ENCODE measurements around the gene SLC35B2.
A peak's percentile ranks its signal among the peaks of the same experiment; 100 is the strongest.
"Not testable (repeated sequence)": the region's sequence is repeated elsewhere in the genome, so short reads cannot be mapped to it uniquely, and the experiment has no call there.

SLC35B2 gene

DNA sequence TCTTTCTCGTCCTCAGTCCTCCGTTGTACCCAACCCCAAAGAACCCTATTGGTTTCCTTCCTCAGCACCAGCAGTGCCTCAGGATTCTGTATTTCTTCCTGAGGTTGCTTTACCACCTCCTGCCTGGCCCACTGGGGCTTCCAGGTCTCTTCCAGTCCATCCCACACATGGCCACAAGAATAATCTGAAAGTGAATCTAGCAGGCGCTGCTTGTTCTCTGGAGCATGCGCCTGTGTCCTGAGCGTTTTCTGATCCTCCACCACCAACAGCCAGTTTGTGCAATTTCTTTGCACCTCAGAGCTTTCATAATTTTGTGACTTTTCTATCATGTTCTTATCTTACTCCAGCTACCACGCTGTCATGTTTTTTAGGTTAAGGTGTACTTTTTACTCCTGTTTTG, 22.1 kb downstream of the SLC35B2 start:
- no peak for DNase-seq

DNA sequence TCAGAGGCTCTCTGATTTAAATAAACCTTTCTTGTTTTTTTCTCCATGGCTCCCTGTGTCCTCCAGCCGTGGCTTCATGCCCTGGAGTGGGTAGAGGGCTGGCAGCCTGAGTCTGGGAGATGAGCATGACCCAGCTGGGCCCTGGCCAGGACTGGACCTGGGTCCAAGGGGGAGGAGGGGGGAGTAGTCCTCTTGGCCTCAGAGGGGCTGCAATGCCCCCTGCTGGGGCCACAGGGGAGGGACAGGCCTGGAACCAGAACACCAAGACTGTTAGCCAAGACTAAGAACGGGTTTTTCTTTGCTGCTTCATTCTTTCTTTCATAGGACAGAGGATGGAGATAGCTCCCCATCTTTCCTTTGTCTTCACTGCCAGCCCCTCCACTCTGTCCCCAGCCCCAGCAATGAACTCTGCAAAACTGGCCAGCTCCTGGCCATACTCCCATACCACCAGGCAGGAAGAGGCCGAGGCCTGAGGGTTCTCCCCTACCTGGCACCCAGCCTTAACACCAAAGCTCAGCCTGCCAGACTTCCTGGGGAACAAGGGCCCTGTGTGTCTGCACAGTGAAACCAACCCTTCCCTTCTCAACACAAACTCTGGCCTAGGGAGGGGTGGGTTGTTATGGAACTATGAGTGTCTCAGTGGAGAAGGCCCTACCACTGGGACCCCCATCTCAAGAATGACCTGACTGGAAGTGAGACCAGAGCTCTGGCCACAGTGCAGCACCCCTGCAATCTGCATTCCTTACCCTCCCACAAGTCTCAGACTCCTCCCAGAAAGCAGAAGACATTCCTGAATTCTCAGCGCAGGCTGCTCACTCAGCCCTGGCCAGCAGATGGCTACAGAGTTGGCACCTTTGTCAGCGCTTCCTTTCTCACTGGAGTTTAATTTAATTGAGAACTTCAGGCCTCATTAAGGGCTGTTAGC, 23.0 kb downstream of the SLC35B2 start:
- peak in 12 of 14 donors; percentile 62 to 88 (median 81) for DNase-seq

DNA sequence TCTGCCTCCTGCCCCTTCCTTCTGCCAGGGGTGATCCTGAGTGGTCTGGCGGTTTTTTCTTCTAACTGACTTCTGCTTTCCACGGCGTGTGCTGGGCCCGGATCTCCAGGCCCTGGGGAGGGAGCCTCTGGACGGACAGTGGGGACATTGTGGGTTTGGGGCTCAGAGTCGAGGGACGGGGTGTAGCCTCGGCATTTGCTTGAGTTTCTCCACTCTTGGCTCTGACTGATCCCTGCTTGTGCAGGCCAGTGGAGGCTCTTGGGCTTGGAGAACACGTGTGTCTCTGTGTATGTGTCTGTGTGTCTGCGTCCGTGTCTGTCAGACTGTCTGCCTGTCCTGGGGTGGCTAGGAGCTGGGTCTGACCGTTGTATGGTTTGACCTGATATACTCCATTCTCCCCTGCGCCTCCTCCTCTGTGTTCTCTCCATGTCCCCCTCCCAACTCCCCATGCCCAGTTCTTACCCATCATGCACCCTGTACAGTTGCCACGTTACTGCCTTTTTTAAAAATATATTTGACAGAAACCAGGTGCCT, 23.7 kb downstream of the SLC35B2 start:
- no peak for DNase-seq

DNA sequence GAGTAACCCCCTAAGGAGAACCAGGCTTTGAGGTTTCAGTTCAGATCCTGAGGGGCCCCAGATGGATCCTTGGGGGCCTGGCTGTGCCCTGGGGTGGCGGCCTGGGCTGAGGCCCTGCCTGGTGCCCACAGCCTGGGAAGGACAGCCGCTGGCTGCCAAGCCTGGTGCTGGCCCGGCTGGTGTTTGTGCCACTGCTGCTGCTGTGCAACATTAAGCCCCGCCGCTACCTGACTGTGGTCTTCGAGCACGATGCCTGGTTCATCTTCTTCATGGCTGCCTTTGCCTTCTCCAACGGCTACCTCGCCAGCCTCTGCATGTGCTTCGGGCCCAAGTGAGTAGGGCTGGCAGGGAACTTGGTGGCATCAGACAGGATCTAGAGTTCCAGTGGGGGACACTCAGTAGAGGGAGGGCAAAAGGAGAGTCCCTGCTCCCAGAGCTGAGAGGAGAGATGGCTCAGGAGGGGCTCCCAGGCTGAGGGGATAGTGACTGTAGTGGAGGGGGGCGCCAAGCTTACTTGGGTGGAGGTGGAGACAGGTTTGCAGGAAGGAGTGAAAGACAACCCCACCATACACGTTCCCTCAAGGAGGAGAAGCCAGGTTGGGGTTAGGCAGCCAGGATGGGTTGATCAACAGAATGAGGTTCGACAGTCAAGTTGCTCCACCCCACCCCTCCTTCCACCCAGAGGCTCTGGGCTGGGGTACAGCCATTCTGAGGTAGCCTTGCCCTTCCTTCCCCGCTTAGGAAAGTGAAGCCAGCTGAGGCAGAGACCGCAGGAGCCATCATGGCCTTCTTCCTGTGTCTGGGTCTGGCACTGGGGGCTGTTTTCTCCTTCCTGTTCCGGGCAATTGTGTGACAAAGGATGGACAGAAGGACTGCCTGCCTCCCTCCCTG, 24.4 kb downstream of the SLC35B2 start:
- peak in 2 of 14 donors; percentile 40 to 46 for DNase-seq

DNA sequence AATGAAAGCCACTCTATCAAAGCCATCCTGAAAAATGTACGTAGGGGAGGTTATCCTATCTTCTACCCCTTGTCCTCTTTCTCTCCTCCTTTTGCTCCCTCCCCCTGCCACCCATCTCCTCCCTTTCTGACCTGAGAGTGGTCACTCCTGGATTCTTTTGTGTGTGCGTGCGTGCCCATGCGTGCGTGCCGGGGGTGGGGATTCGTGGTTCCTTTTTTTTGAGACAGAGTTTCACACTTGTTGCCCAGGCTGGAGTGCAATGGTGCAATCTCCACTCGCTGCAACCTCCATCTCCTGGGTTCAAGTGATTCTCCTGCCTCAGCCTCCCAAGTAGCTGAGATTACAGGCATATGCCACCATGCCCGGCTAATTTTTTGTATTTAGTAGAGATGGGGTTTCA, 25.9 kb downstream of the SLC35B2 start:
- not testable (repeated sequence) for DNase-seq

DNA sequence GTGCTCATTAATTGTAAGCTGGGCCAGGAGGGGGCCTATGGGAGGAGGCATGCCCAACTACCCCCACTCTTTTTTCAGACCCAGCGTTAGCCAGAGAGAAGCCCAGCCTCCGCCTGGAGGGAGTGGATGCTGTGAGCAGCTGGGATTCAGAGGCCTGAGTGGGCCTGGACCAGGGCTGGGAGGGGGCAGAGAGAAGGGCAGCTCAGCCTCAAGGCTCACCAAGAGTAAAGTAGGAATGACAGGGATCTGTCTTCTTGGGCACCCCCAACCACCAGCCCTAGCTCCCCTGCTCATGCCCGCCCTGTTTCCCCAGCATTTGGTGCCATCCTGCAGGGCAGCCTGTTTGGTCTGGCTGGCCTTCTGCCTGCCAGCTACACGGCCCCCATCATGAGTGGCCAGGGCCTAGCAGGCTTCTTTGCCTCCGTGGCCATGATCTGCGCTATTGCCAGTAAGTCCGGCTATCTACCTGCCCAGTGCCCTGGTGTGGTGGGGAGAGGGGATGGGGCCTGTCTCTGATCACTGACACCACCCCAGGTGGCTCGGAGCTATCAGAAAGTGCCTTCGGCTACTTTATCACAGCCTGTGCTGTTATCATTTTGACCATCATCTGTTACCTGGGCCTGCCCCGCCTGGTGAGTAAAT, 27.2 kb downstream of the SLC35B2 start:
- DNase-seq, result no peak

DNA sequence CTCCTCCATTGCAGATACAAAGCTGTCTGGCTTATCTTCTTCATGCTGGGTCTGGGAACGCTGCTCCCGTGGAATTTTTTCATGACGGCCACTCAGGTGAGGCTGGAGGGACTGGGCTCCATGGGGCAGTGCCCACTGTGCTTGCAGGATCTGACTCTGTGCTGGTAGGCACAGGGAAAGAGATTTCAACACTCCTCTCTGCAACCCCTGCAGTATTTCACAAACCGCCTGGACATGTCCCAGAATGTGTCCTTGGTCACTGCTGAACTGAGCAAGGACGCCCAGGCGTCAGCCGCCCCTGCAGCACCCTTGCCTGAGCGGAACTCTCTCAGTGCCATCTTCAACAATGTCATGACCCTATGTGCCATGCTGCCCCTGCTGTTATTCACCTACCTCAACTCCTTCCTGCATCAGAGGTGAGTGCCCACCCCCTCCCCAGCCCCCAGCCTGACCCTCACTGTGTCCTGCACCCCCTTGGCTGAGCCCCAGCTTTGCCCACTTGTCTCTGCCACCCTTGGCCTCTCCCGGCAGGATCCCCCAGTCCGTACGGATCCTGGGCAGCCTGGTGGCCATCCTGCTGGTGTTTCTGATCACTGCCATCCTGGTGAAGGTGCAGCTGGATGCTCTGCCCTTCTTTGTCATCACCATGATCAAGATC, 27.8 kb downstream of the SLC35B2 start:
- DNase-seq, result no peak

DNA sequence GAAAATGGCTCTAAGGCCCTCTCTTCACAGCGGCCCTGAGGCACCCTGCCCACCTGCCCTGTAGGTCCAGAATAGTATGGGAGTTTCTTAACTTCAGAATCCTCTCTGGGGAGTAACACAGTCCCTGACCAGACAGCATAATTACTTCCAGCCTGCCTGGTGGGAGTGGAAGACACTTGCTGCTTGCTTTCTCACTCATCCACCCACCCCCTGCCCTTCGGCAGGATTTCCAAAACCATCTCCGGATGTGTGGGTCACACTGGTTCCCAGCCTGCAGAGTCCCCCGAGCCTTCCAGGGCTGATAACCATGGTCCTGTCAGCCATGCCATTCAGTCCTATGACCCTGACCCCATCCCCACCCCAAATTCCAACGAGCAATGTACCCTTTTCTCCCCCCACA, 28.5 kb downstream of the SLC35B2 start:
- no peak for DNase-seq

DNA sequence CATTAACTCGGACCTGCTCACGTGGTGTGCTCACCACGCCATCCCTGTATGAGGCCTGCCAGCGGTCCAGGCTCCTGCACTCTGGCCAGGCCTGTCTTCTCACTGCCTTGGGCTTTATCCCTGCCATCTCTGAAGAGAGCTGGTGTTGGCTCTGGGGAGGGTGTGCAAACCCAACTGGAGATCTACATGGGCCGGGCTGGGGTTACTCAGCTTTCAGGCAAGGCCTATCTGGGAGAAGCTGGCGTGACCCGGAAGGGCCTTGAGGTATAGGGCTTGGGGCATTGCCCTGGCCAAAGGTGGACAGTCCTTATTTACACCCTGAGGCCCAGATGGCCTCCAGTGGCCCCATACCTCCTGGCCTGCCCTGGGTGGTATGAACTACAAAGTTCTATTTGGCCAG, 28.9 kb downstream of the SLC35B2 start:
- DNase-seq, result no peak

DNA sequence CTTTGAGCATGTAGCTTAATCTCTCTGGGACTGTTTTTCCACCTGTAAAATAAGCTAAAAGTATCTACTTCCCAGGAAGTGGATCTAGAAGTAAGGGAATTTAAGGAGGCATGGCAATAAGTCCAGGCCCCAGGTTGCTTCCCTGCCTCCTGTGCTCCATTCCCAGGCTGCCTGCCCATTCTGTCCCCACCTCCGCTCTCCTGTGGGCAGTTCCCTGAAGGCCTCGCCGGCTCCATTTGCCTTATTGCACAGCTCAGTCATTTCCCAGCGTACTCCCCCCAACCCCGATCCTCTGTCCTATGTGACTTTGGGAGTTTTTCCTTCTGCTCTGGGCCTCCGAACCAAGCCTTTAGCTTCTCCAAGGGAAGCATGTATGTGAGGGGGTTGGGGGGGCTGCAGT, 29.3 kb downstream of the SLC35B2 start:
- no peak for DNase-seq

DNA sequence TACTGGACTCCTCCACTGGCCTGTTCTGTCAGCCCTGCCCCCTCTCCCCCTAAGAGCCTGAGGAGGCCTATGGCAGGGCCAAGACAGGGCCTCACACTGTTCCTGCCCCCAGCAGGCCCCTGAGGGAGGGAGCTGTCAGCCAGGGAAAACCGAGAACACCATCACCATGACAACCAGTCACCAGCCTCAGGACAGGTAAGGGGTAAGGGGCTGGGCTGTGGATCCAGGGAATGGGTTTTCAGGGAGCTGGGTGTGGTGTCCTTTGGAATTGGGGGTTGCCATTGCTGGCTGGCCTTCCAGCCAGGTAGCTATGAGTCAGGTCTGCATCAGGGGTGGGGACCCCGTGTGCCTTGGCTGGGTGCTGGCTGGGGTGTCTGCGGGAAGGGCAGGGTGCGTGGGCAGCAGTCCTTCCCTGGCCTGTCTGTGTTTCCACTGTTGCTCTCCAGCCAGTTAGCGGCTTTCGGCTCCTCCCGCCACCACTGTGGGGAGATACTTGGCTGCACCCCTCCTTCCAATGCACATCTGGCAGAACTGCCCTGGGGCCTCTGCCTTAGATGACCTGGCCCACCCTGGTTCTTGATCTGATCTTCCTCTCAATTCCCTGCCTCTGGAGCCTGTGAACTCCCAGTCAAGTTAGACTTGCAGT, 30.1 kb downstream of the SLC35B2 start:
- DNase-seq, result no peak

DNA sequence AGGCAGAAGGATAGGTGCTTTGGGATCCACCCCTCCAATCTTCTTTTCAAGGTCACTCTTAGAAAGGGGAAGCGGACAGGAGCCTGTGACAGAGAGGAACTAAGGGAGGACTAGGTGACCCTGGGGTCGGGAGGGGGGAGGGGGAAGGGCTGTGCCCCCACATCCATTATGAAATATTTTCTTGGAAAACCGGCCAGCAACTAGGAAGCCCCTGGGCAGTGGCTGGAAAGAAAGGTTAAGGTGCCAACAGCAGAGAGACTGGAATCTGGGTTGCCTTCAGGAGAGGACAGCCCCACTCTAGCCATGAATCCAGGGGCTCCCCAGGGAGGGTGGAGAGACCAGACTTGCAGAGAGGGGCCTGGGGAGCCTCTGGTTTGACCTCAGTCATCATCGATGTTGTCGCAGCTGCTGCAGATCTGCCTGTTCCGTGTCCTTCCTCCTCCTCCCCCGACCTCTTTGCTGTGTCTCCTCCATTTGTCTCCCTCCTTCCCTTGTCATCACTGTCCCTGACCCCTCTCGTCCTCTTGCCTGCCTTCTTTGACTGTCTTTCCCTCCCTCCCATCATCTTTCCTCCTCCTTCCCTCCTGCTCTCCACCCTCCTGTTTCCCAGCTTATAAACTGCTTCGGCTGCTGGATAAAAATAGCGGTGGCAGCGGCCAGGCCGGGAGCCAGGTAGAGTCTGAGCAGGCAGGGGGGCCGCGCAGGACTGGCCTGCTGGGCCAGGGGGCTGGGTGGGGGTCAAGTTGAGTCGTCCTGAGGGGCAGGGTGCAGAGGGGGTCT, 30.8 kb downstream of the SLC35B2 start:
- DNase-seq, result peak in 1 of 14 donors; percentile 53

DNA sequence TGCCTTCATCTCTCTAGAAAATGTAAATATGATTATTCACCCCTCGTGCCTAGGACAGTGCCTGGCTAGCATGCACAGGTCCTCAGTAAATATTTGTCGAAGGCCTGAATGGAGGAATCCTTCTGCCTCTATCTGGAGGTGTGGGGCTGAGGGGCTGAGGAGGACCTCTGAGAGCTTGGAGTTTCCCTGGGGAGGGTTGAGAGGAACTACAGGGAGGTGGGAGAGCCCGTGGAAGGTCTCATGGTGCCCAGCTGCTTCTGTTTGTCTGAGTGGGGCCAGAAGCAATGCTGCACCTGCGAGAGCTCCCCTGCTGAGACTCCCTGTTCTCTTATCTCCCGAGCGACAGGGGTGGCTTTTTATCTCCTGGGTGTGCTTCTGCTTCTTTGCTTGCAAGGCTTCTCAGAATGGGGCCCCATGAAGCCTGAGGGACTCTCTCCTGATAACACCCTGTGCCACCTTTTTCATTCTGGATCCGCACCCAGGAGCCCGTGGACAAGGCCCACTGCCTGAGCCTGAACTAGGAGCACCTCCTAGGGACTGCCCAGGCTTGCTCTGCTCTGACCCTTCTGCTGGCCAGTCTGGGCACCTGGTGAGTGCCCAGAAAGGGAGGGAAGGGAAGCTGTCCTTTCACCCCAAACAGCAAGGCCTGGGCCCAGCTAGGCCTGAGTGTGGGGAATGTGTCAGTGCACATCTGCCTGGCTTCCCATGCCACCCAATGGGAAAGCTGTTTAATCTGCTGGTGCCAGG, 31.6 kb downstream of the SLC35B2 start:
- DNase-seq, result no peak

DNA sequence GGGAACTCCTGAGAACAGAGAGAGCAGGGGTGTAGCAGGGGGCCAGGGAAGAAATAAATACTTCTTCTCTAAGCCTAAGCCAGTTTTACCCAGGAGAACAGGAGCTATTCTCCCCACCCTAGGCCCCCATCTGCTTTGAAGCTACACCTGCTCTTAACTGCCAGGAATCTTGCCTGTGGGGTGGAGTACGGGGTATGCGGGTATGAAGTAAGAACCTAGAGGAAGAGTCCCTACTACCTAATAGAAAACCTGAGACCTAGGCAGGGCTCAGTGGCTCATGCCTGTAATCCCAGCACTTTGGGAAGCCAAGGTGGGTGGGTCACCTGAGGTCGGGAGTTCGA, 32.4 kb downstream of the SLC35B2 start:
- DNase-seq, result no peak

DNA sequence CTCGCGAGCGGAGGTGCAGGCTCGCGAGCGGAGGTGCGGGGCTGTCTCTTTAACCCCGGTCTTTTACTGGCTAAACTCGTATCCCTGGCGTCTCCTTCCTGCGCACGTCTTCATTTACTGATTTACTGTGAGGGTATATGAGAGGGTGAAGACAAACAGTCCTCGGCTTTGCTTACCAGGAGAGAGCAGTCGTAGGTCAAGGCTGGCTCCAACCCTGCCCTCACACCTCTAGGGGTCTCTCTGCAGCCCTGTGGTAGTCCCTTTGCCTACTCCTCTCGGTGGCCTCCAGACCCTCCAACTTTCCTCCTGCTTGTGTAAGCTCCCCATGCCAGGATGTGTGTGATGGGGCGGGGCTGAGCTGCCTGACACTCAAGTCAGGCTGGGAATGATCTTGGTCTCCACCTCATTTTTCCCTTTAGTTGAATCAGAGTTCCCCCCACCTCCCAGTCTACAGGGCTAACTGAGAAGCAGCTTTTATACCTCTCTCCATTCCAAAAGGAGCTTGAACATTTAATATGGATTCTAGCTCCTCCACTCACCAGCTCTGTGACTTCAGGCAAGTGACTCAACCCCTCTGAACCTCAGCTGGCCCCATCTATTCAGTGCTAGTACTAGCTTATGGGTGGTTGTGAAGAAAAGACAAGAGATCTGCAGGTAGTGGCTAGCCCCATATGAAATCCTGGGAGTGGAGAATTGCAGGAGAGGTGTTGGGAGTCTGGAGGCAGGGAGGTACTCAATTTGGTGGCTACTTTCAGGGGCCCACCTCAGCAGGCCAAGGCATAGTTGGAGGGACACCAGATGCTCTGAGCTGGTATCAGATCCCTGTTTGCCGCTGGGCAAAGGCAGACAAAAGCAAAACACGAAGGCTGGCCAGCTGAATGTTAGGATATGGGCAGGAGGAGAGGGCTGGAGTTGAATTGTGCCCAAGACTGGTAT, 33.0 kb downstream of the SLC35B2 start:
- peak in 1 of 14 donors; percentile 57 for DNase-seq

DNA sequence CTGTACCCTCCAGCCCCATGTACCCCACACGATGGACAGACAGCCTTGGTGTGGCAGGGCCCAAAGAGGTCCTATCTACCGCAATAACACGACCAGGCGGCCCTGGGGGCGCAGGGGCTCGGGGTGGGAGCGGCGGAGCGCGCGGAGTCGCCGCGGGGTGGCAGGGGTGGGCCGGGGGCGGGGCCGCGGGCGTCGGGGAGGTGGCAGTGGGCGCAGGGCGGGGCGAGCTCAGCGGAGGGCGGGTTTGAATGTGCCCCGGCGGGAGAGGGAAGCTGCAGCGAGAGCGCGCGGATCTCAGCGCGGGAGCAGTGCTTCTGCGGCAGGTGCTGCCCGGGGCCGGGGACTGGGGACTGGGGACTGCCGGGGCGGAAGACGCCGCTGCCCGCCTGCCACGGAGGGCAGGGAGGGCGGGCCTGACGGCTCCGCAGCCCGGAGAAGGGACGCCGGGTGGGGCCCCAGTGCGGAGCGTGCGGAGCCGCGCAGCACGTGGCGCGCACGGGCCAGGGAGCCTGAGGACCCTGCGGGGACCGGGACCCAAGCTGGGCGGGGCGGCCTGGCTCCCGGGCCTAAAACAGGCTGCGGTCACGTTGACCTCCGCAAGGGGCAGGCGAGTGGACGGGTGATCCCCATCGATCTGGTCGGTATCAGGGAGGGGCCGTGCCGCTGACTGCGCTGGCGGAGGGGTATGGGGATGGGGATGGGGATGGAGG, 33.9 kb downstream of the SLC35B2 start, which contains the start of gene SLC29A1:
SLC29A1 (plus strand) TSS at position 277 of the 710 bp plus-strand sequence. CDS start 3,719 bp downstream, outside the sequence.
- peak in 11 of 14 donors; percentile 17 to 68 (median 56) for DNase-seq

DNA sequence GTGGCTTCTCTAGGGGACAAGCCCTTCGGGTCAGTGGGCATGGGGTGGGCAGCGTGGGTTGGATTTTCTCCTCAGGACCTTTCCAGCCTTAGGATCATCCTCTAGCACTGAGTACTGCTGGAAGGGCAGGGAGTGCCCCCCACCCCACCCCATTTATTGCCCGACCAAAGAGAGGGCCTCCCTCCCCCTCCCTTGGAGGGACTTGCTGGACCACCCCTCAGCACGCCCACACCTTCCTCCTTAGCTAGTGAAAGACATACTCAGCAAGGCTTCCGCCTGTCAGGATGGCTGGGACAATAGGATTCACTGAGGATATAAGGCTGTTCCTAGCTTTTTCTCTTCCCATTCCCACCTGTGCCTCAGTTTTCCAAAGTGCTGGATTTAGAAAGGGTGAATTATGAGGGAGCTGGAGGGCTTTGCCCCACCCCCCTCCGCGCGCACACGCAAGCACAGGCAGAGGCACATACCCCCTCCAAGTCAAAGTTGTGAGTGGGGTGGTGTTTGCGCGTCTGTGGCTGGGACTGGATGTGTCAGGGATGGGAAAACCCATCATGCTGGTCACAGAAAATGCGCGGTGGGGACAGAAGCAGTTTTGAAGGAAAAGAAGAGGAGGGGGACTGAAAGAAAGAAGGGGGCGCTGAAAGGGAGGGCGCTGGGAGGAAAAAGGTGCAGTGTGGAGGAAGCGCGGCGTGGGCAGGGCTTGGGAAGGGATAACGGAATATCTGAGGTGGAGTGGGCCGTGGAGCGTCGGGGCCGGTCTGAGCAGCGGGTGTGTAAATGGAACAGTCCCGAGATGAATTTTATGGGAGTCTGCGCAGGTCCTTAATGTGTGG, 34.6 kb downstream of the SLC35B2 start:
- DNase-seq, result no peak
